GM19467 (cell line): ENCODE results near the gene RPS6KA2.

Source experiments
- ATAC-seq: cut with Tn5 transposase; IDR thresholded peaks from one replicate; pipeline ENCODE4 v1.9.1; 2021; ENCODE audit warnings: mild to moderate bottlenecking, moderate library complexity; ENCODE audit not compliant: unreplicated experiment

RPS6KA2 gene

DNA sequence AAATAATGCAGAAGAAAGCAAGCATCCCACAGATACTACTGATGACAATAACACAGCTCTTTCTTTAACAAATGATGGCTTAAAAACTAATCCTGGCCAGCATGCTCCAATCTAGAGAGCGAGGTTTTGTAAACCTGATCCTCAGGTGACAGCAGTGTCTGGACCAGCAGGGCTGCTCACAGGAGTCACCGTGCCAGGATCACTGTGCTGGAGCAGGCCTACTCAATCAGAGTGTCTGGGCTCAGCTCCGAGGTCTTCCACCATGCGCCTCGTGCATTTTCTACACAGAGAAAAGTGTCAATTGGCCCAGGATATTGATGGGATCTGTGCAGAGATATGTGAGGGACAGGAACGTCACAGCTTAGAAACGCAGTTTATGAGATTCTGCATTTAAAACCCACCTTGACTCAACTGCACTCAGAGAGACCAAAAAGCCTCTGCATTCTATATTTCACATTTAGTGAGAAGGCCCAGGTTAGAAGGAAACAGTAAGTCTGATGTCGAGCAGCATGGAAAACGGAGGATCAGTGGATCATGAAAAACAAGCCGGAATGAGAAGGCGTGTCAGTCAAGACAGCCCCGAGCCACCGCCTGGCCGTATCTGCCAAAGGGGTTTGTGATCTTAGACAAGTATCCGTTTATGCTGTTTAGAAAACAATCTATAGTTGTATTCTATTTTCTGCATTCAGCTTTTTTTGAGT lies 48.4 kb downstream of the RPS6KA2 start:
- ATAC-seq: no peak

DNA sequence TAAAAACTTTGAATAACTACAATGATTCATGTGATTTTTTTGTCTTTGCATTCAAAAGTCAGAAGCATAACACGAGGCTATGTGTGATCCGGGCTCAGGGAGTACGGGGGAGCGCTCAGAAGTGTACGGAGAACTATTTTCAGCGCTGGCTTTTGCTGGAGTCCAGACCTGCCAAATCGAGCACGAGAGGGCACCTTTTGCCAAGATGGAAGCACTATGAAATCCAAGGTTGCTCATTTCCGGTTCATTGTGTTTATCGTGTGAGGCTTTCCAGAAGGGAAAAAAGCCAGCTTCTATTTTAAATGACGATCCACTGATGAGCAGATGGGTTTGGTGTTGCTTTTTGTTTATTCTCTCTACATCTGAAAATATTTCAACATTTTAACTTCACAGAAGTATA lies 51.8 kb downstream of the RPS6KA2 start:
- no peak for ATAC-seq

GRCh38 chr6:166573511-166574216 lies 53.4 kb downstream of the RPS6KA2 start:
- no peak for ATAC-seq

DNA sequence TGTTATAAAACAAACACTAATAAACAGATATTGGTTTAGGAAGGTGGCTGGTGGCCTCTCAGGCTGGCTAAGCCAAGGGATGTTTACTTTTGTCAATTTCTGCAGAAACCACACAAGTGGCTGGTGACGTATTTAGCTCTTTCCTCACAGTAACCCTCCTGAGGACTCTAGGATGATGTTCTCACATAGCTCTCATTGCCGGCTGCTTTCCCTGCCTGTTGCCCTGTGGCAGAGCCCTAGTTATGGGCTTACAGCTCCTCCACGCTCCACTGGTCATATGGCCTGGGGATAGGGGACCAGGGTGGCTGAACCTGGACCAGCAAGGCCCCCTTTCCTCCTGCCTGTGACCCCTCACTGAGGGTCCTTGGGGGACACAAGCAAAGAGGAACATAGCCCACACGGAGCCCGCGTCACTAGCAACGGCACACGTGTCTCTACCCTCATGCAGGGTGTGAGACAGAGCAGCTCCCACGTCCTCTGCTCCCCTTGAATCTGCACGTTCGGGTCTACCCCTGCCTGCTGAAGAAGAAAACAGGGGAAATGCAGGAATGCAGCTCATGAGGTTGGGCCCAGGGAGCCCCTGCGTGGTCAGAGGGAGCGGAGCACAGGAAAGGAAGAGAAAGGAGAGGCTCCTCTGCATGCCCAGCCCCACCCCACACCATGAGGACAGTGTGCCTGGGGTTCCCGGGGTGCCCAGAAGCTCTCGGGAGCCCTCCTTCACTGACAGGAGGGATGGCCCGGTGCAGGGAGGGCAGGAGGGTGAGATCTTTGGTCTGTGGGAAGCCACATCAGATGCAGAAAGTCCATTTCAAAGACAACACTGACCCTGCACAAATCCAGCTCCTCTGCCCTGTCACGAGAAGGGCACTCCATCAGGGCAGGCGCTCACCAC lies 54.4 kb downstream of the RPS6KA2 start:
- no peak for ATAC-seq

GRCh38 chr6:166570929-166571713 lies 55.9 kb downstream of the RPS6KA2 start:
- no peak for ATAC-seq

GRCh38 chr6:166569206-166569605 lies 57.8 kb downstream of the RPS6KA2 start:
- no peak for ATAC-seq

DNA sequence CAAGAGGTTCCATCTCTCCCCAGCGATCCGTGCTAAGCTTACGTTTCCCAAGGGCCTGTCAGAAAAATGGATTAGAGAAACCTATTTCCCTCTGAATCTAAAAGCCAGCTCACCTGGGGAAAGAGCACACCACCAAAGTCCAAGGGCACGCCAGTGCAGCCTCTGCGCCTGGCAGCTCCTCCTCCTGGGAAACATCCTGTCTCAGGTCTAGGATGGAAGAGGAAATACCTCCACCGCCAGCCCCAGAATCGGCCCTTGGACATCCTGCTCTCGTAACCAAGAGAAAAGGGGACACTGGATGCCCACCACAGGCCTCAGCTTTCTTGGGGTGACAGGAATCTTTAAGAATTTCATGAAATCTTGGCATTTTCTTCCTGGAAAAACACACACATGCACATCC lies 59.2 kb downstream of the RPS6KA2 start:
- ATAC-seq: no peak

- ATAC-seq: no peak
Observed at GRCh38 chr6:166567107-166567506, 59.9 kb downstream of the RPS6KA2 start.

DNA sequence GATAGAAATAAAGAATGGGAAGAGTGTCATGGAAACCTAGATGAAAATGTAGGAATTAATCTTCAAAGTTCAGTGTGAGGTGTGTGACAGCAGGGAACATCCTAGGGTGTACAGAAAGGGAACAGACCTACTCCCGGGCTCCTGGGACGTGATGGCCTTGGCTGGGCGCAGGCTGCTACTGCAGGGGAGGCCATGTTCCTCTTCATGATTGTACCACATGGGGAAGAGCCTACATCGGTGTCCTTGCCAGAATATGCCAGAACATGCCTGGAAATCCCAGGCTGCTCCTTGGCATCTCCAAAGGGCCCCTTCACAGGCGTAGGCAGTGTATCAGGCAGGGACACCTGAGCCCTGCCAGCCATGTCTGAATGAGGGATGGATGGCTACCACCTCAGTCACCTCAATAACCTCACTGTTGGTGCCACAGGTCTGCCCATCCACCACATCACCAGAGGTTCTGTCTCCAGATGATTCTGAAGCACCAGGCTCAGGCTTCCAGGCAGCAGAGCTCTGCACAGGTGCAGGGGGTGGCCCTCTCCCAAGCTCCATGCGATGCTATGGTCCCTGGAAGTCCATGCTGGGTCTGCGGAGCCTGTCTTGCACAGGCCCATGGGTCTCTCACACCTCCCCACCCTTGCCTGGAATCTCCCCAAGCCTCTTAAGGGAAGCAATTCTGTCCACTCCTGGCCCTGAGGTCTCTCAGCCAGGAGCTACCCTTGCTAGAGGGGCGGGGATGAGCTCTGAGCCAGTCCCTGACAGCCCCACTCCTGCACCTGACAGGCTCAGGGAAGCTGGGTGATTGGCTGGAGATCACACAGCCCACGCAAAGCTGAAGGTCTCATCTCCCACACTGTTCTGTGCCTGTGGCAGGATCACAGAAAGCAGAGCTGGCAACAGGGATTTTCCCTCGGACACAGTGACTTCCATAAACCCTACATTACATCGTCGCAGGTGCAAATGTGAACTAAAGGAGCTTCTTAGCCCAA lies 60.7 kb downstream of the RPS6KA2 start:
- no peak for ATAC-seq

- no peak for ATAC-seq
Observed at GRCh38 chr6:166565084-166565967, 61.7 kb downstream of the RPS6KA2 start.

DNA sequence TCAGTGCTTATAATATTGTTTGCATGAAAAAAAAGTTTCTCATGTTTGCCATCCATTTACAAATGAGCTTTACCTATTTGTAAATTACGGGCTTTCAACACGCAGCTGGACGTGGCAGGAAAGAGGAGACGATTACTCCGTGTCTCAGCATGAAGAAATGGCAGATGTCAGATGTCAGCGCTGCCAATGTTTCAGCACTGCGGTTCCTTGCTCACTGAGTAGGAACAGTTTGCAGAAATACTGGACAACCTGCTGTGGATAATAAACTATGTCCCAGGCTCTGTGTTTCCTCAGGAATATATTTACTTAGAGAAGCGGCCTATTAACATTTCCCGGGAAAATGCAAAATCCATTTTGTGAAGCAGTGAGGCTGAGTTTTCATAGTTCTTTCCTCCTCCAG lies 63.2 kb downstream of the RPS6KA2 start:
- ATAC-seq: no peak

DNA sequence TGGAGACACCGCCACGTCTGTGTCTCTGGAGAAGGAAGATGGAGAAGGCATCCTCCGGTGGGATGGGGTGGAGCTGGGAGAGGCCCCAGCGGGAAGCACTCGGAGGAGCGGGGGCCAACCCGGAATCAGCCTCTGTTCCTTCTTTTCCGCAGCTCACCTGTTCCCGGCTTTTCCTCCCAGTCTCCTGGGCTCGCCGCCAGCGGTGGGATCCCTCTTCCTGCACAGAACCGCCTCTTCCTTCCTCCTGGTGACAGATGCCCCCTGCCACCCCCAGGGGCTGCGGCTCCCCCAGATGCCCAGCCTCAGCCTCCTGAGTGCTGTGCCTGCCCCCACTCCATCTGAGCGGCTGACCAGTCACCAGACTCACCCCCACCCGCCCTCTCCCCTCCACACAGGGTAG lies 63.9 kb downstream of the RPS6KA2 start:
- ATAC-seq: no peak

DNA sequence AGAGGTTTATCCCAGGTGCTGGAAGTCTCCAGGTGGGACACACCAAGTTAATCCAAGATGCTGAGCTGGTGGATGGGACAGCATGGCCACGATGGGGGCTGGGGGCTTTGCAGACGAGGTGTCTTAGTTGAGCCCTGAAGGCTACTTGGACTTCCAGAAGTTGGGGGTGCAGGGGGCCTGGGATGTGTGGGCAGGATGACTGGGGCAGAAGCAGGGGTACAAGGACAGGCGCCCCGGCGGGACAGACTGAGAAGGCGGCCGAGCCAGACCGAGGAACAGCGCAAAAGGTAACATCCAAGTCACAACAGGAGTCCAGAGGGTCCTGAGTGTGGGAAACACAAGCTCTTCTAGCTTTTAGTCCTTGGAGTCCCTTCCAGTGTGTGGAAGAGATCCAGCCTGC lies 64.3 kb downstream of the RPS6KA2 start:
- no peak for ATAC-seq

- ATAC-seq: no peak
Observed at GRCh38 chr6:166561771-166562359, 65.2 kb downstream of the RPS6KA2 start.

DNA sequence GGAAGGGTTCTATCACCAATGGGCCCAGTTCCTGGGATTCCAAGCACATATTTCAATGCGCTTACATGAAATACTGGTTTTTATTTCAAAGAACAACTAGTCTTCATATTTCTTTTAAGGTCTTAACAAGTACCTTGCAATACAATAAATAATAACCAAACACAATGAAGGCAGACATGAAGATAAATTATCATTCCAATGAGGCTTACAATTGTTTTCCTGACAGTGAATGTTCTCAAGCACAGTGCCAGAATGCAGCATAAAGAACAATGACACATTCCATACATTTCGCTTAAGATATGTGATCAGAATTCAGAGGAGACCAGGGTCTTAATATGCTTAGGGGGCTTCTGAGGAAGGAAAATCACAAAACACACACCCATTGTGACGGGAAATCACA lies 66.8 kb downstream of the RPS6KA2 start:
- ATAC-seq: no peak

GRCh38 chr6:166559662-166560061 lies 67.4 kb downstream of the RPS6KA2 start:
- no peak for ATAC-seq

DNA sequence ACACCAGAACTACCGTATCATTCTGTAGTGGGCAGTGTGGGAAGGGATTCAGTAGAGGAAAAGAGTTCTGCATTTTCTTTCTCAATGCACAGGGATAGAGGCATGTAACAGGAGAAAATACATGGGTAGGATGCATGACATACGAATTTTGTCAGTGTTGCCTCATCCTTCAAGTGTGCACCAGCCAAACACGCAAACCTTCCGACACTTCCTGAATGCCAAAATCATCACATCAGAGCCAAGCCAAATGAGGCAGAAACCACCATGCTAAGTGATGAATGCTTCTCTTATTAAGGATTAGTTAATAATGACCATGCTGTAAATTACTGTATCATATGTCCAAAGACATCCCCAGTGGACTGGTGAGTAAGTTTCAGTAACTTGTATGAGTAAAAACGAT lies 67.8 kb downstream of the RPS6KA2 start:
- ATAC-seq: no peak
